Activated gamma-delta T cell (primary cell): Measurements from ENCODE around the gene MAGI3.

ENCODE experiments used
- DNase-seq: peaks from one replicate; lab custom pipeline; 2025; lab: John Stamatoyannopoulos, UW
- total RNA-seq, 2 donors: gene quantifications; one replicate each; lab custom pipeline; 2026; lab: John Stamatoyannopoulos, UW

MAGI3 gene
- 7.4 to 10.3 reads per million in 2 donors for total RNA-seq

- DNase-seq = peak; percentile 81
These were observed at the start of gene MAGI3 for GRCh38 chr1:113389953-113390834. Gene MAGI3, plus strand, starts transcription at chr1:113390515. Its CDS starts 519 bp downstream, at chr1:113391034.

DNA sequence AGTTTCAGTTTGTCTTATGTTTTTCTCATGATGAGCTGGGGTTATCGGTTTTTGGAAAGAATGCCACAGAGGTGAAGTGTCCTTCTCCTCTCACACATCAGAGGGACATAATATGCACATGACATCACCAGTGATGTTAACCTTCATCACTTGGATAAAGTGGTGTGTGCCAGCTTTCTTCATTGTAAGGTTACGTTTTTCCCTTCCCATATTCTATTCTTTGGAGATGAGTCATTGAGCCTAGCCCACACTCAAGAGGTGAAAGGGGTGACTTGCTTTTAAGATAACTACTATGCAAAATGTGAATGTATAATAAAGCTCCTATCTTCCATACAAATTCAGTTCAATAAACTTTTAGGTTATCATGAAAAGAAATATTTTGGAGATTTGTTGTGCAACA is 36.7 kb upstream of the MAGI3 start:
- no peak for DNase-seq

DNA sequence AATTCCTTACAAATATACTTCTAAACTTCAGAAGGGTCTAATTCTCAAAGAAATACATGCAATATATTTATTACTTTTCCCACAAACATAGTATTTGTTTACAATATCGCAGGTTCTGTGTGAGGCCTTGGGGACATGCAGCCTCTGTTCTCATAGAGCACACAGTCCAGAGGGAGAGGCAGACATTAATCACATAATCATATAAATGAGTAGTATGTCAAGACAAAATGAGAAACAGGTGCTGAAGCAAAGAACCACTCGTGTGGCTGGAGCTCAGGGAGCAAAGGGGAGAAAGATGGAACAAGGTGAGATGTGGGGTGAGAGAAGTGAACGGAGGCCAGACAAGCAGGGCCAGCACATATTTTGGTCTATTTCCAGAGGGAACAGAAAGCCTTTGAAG is 26.4 kb upstream of the MAGI3 start:
- DNase-seq = no peak

GRCh38 chr1:113369040-113369439 is 21.3 kb upstream of the MAGI3 start:
- no peak for DNase-seq

GRCh38 chr1:113369699-113370098 is 20.6 kb upstream of the MAGI3 start:
- no peak for DNase-seq

GRCh38 chr1:113370868-113371267 is 19.4 kb upstream of the MAGI3 start:
- no peak for DNase-seq

GRCh38 chr1:113372546-113372945 is 17.8 kb upstream of the MAGI3 start:
- no peak for DNase-seq

- DNase-seq = no peak
These were observed 16.7 kb upstream of the MAGI3 start for GRCh38 chr1:113373644-113374043.

- no peak for DNase-seq
These were observed 14.4 kb upstream of the MAGI3 start for GRCh38 chr1:113375878-113376277.

- DNase-seq = no peak
These were observed 10.2 kb upstream of the MAGI3 start for GRCh38 chr1:113380075-113380474.

DNA sequence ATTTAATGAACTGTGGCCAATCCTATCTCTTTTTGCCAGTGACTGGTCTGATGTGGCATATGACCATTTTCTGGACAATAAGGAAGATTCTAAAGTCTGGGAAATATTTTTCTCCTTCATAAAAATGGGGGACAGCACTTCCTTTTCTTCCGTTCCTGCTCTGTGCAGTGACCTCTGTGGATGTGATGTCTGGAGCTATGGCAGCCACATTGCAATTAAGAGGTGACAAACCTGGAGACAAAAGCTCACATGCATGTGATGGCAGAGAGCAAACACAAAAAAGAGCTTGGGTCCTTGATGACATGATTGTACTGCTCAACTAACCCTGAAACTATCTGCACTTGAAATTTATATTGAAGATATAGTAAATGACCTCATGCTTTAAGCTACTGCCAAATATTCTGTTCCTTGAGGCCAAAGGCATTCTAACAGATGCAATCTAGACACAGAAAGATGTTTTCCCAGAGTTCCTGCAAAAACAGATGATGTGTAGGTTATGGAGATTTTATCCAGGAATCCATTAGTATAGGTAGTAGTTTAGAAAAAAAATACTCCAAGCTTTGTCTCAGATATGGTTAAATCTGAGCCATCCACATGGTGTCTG is 2.2 kb upstream of the MAGI3 start:
- DNase-seq = no peak

DNA sequence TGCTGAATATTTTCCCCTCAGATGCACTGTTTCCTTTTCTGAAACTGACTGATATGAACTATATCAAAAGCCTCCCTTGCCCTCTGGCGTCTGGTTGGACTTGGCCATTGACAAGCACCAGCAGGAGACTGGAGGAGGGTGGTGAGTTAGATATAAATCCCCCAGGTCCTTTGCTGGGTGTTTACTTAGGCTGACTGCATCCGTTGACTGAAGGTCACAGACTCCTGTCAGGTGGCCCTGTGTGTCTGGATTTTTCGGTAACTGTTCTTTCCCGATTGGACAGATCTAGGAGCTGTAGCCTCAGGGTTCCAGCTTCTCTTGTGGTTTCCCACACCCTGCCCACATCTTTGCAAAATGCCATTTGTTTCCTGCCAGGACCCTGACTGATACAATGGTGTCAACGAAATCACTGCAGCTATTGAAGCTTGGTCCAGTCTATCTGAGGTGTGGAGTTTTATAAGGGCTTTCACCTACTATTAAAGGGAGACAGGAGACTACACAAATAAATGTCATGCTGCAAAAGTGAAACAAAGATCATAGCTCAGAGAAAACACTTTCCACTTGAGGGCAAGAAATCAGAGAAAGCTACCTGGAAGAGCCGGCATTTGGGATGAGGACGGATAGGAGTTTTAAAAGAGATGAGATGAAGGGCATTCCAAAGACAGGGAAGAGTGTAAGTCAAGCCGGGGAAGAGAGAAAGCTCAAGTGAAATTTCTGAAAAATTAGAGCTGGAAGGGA is 1.5 kb upstream of the MAGI3 start:
- no peak for DNase-seq

DNA sequence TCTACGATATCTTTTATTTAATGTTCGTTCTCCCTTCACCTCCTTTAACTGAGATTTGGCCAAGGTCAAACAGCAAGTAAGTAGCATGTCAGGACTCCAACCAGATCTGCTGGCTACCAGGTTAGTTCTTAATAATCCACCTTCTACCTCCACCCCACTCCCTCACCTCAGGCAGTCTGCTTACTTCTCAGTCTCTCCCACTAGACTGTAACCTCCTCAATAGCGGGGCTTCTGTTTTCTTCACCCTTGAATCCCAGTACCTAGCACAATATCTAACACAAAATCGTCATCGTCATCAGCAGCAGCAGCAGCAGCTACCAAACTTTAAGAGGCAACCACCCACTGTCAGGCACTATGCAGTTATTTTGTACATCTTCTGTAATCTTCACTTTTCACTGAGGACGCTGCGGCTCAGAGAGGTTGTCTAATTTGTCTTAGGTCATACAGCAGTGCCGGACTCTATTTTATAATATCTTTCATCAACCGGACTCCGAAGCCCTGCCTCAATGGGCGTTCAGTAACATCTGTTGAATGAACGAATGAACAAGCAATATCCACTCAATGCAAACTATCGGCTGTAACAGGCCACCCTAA is 859 bp upstream of the MAGI3 start:
- no peak for DNase-seq

- peak; percentile 24 for DNase-seq
These were observed 745 bp downstream of the MAGI3 start for GRCh38 chr1:113390871-113391648.

DNA sequence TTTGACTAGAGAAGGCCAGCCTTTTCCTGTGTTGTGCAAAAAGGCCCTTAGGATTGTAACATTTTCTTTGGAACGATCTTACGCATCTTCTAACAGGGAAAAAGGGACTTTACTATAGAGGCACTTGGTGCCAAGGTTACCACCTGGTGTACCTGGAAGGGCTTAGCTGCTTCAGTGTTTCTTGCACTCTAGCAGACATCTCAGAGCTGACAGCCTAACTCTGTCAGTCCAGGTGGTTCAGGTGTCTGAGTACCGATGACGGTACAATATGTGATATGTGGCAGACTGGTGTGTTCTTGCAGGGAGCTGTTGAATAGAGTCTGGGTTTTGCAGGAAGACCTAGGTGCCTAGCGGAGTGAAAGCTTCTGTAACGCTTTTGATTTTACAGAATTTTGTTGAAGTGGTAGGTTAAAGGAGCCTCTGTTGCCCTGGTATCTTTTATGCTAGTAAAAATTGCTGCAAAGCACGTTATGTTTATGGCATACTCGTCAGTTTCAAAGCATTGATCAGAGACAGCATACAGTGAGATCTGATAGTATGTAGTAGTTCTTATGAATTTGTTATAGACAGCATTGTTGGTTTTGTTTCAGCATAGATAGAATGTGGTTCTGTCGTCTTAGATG is 1.4 kb downstream of the MAGI3 start:
- DNase-seq = no peak

- no peak for DNase-seq
These were observed 2.3 kb downstream of the MAGI3 start for GRCh38 chr1:113392541-113393128.

DNA sequence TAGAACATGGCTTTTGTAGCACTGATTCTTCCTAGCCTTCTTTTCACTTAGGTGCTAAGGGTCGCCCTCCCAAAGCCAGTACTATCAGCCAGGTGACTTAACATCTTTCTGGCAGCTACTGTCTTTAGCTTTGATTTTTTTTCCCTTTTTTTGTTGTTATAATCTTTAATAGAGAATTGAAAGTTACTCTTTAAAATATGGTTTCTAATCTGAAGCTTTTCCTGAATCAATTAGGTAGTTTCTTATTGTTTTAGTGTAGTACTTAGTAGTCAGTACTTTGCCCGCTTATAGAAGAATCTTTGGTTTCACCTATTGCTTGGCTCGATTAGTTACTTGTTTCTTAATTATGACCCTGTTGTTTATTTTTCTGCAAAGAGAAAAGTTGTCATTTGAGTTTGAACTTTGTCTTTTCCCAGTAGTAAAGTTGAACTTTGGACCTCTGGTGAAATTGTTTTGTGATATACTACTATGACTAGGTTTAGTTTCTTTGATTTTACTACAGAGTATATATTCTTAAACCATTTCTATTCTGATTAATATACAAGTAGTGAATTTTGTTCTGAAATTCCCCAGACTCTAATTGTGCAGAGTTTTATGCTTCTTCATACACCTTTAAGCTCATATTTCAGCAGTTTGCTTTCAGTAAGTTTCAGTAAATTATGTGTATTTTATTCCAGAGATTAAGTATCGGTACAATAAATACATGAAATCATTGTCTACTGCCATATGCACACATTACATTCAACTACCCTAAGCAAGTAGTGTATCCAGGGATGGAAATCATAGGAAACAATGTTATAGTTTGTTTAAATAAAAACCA is 3.9 kb downstream of the MAGI3 start:
- no peak for DNase-seq

GRCh38 chr1:113394863-113395259 is 4.5 kb downstream of the MAGI3 start:
- no peak for DNase-seq

- DNase-seq = no peak
These were observed 5.8 kb downstream of the MAGI3 start for GRCh38 chr1:113396102-113396501.

DNA sequence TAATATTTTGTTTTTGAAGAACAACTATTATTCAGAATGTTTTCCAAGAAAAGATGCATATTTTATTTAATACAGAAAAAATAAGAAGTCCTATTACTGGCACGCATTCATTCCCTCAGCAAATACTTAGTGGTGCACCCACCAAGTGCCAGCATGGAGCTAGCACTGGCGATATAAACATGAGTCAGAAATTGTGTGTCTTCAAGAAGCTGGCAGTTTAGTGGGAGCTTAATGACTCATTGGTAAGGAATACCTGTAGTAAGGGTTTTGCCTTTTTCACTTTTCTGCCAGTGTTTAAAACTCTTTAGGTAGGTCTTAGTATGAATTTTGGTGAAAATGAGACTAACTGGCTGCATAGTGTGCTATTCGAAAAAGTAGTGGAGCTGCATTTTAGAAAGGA is 6.3 kb downstream of the MAGI3 start:
- no peak for DNase-seq
